IPS DF 19.7 (cell line): ENCODE results near the gene JAK1.

Source experiments
- DNase-seq: peaks from one replicate; pipeline ENCODE4 v3.0.0-alpha.2; 2013; ENCODE audit warnings: low read depth, low spot score

Gene JAK1

DNA sequence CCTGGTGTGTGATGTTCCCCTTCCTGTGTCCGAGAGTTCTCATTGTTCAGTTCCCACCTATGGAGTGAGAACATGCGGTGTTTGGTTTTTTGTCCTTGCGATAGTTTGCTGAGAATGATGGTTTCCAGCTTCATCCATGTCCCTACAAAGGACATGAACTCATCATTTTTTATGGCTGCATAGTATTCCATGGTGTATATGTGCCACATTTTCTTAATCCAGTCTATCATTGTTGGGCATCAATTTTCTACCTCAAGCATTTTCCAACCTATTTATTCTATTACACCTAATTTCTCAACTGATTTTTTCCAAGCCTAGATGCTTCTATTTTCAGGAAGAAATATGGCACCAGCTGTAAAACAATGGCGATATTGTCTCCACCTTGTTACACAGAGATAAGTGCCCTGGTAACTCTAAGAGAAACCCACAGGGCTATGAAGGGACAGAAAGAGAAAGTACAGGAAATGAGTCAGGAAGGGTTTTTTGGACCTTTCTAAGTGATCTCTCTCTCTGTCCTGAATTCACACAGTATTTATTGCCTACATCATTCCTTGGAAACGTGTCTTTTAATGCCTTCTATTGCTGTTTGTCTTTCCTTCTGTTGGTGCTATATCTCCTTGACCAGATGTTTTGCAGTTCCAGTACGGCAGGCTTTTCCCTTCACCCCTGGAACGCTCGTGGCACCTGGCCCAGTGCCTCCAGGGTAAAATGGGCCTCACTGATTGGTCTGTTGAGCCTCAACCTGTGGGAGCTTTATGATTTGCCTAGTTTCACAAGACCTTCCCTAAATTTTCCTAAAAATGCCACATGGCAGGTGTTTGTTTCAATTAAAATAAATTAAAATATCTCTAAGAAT lies 14.6 kb upstream of the JAK1 start:
- no peak for DNase-seq

DNA sequence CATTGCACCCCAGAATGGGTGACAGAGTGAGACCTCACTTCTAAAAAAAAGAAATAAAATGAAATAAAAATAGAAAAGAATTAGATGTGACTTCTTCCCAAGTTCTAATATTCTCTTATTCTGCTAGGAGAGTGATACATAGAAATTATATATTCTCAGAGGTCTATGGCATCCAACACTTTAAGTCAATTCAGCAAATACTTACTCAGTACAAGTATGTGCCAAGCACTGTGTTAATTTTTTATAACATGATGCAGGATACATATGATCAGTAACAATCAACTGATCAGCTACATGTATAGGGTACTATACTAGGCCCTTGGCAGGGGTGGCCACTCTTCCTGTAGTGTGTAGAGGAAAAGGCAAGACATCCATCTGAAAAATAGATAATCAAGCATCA lies 13.0 kb upstream of the JAK1 start:
- no peak for DNase-seq

DNA sequence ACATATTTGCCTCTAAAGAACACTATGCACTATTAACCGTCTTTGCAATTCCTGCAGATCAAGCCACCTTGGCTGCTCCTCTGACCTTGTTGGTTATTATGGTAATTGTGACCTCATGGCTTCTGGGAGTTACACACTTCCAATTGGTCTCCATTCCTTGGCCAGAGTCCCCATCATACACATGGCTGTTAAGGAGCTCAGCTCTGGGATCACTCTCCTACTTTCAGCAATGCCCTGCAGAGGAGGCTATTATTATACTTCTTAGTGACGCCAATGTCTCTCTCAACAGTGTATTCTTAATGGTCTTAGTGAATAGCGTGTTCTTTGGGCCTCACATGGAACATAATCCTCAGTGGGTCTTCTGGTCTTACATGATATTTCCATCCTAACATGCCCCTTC lies 10.0 kb upstream of the JAK1 start:
- no peak for DNase-seq

DNA sequence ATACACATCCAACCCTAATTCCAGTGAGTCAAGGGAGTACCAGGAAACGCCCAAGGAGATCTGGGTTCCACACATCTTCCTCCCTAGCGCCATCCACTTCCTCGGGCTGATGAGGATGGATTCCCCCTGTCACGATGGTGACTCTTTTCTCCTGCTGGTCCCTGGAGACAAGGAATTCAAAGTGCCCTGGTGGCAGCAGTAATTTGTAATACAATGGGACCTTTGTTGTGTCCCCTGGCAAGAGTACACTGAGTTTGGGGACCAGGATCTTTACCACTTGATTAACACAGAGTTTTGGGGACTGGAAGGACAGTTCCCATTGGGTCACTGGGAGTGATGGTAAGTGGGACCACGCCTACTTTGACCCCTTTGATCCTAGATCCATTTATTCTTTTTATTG lies 9.4 kb upstream of the JAK1 start:
- DNase-seq: no peak

DNA sequence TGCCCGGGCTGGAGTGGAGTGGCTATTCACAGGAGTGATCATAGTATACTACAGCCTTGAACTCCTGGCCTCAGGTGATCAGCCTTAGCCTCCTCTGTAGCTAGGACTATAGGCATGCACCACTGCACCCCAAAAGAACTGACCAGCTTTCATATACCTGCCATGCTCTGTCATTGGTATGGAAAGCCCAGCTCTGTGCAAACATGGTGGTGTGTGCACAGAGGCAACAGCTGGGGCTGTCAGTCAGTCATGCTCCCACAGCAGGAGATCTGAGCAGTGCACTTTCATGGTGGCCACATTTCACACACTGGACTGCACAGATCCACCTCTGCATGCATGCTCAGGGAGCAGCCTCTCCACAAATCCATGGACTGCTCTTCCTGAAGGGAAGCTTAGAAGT lies 8.8 kb upstream of the JAK1 start:
- DNase-seq: no peak

DNA sequence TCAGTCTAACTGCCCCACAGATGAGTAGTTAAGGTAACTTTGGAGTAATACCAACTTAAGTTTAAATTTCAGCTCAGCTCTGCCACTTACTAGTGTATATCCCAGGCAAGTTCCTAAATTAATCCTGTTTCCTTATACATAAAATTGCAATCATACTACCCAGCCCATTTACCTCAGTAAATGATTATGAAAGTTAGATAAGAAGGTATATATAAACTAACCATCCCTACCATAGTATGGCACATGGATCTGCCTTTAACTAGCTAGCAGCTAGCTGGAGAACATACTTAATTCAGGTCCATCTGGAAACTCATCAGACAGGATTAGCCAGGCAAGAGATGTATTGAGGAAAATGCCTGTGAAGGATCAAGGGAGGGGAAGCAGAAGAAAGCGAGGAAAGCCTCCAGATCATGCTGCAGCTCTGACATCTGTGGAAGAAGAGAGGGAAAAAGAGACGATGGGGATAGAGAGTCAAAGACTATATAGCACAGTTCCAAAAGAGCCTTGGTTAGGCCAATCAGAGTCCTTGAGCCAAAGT lies 8.0 kb upstream of the JAK1 start:
- DNase-seq: no peak

DNA sequence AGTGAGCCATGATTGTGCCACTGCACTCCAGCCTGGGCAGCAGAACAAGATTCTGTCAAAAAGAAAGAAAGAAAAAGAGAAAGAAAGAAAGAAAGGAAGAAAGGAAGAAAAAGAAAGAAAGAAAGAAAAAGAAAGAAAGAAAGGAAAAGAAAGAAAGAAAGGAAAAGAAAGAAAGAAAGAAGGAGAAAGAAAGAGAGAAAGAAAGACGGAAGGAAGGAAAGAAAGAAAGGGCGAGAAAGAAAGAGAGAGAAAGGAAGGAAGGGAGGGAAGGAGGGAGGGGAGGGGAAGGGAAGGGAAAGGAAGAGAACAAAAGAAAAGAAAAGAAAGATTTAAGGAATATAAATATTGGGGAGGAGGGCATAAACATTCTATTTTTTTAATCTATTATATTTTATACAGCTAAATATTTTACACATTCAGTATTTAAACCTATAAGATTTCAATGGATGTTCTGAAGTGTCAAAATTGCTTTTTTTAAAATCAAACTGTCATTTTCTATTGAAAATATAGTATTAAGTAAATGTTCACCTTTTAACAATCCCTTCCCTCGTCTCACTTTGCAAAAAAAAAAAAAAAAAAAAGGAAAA lies 6.8 kb upstream of the JAK1 start:
- DNase-seq: no peak

DNA sequence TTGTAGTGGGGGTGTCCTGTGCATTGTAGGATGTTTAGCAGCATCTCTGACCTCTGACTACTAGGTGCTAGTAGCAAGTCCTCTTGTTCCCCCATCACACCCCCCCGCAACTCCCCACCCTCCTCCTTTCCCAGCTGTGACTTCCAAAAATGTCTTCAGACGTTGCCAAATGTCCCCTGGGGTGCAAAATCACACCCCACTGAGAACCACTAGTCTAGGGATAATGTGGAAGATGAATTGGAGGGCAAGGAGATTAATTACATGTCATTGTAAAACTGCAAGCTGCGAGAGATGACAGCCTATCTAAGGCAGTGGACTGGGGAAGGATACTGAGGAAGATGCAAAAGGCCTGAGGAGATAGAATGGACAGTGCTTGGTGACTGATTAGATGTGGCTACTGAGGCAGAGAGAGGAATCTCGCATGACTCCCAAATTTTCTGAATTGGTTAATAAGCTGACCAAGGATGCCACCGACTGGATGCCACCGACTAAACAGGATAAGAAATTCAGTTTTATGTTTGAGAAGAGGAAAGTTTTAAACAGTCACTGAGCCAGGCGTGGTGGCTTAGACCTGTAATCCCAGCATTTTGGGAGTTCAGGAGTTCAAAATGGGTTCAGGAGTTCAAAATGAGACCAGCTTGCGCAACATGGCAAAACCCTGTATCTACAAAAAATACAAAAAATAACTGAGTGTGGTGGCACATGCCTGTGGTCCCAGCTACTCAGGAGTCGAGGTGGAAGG lies 3.1 kb upstream of the JAK1 start:
- no peak for DNase-seq

DNA sequence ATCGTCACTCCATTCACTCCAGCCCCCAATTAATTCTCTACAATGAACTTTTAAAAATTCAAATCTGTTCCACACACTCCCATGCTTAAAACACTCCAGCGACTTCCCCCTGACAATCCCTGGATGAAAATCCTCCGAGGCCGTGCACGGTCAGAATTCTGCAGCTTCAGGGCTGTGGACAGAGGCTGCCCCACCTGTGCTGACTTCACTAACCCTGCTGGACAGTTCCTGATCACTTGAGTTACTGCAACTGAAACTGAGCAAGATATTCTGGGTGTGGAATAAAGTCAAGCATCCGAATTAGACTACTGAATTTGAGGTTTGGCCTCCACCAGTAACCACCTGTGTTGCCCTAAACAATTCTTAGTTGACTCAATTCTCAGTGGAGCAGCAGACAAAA lies 1.0 kb upstream of the JAK1 start:
- DNase-seq: no peak

DNA sequence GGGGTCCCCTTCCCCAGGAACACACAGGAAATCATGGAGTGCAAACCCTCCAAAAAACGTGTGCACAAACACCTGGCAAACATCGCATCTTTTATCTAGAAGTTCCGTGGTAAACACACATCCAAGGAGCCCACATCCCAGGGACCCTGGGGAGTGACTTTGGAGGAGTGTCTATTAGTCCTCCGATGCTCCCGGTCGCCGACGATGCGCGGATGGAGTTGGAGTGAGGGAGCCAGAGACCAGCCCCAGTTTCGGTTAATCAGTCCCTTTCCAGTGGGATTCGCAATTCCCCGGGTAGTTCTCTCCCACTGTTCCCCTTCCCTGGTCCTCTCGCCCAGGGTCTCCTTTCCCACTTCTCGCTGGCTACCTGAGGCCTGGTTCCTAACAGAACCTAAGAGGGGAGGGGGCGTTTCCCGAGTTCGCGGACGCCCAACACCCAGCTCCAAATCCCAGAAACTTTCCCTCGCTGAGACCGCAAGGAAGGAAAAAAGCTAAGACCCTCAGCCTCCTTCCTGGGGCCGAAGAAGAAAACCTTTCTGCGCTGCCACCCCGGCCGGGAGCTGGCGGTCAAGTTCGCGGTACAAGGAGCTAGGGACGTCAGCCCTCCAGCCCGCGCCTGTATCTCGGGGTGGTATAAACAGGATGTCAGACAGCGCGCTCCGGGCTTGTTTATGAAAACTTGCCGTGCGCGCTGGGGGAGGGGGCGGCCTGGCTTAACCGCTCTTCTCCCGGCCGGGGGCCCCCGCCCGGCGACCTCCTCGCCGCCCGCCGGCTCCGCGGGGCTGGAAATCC lies 787 bp downstream of the JAK1 start:
- DNase-seq: no peak

DNA sequence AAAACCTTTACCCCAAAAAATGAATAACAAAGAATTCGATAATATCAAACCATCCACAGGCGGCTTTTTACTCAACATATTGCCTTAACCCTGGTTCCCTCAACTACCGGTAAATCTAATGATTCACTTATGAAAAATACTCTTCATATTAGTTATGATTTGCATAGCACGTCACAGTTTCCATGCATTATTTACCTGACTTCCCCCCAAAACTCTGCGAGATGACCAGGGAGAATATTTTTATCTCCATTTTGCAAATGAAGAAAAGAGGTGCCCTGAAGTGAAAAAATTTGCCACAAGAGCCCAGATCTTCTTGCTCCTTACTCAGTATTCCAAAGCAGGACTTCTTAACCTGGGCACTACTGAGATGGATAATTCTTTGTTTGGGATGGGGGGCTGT lies 2.9 kb downstream of the JAK1 start:
- DNase-seq: no peak

DNA sequence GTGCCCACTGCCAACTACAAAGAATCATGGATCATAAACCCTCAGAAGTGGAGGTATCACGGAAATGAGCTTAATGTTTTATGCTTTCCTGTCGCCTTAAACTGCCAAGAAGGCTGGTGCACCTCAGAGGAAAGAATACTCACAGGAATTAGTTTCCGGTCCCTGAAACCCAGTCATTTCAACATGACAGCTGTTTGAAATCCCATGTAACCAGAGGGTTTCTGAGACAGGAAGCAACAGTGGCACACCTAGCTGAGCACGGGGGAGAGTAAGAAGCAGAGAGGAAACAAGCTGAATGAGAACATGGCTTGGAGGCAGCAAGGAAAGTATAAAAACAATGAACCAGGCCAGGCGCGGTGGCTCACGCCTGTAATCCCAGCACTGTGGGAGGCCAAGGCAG lies 3.9 kb downstream of the JAK1 start:
- DNase-seq: no peak

DNA sequence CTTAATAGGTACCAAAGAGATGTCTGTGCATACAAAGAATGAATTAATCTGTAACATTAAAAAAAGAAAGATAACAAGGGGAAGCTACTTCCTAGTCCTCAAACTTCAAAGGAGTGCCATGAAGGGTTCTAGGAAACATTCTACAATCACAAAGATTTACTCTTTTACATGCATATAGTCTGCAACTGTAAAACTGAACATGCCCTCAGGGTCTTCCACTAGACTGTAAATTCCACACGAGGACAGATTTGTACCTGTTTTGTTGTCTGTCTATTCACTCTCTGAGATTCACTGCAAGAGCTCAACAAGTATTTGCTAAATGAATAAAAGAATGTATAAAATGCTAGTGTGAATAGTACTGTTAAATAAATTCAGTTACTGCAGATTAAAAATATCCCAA lies 4.4 kb downstream of the JAK1 start:
- DNase-seq: no peak

DNA sequence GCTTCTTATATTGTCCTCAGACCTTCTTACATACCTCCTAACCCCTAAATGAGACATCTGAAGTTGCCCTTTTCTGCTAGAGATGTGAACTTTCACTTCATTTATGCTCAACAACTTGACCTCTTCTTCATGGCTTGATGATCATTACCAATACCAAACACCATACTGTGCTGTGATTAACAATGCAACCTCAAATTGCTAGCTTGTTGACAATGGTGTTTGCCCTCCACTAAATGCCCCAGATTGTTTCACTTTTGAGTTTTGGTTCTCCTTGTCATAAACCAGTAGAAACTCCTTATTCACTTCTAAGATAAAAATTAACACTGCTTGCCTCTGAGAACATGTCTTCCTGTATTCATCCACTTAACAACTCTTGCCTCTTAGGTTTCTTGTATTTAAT lies 5.6 kb downstream of the JAK1 start:
- no peak for DNase-seq

DNA sequence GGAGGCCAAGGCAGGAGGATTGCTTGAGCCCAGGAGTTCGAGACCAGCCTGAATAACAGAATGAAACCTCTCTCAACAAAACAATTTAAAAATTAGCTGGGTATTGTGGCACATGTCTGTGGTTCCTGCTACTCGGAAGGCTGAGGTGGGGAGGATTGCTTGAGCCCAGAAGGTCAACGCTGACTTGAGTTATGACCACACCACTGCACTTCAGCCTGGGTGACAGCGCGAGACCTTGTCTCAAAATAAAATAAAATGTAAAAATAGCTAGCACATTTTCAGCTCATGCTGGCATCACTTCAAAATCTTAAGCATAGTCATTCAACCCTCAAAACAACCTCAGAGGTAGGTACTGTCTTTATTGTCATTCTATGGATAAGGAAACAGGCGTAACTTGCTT lies 6.4 kb downstream of the JAK1 start:
- no peak for DNase-seq

DNA sequence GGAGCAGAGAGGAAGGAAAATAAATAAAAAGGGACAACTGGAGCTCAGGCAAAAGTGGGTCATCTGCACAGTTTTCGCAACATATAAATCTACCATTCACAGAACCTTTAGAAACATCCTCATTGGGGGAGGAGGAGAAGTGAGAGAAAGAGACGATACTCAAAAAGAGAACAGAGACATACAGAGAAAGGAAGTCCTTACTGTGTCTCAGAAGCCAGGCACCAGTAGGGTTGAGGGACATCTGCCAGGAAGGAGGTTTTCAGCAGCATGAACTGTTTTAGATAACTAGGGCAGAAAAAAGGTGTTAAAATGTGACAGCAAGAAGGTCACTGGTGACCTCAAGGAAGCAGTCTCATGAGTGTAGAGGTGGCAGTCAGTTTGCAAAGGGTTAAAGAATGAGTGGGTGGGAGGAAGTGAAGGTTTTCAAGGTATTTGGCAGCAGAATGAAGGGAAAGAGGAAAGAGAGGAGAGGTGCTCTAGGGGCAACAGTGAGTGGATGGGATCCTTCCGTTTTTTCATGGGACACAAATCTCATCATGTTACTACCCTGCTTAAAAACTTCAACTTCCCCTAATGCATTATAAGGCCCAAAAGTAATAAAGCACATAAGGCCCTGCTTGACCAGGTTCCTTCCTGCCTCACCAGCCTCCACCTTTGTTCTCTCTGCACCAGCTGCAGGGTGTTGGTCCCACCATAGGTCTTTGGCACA lies 9.5 kb downstream of the JAK1 start:
- DNase-seq: no peak

DNA sequence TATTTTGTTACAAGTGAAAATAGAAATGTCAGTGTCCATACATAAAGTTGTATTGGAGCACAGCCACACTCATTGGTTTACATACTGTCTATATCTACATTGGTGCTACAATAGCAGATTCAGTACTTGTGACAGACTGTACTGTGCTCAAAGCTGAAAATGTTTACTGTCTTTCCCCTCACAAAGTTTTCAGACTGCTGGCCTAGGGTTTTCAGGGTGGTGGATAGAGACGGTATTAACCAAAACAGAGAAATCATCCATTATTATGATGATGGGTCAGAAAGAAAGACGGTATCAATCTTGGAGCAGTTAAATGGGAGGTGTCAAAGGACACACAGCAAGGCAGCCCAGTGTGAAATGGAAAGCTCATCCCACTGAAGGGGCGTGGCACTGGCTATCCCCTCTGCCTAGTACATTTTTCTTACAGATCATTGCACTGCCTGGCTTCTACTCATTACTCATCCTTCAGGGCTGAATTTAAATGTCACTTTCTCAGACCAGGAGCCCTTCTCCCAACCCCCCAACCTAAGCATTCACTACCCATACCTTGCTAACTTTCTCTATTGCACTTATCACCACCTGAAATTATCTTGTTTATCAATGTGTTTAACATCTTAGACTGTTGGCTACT lies 10.2 kb downstream of the JAK1 start:
- no peak for DNase-seq

DNA sequence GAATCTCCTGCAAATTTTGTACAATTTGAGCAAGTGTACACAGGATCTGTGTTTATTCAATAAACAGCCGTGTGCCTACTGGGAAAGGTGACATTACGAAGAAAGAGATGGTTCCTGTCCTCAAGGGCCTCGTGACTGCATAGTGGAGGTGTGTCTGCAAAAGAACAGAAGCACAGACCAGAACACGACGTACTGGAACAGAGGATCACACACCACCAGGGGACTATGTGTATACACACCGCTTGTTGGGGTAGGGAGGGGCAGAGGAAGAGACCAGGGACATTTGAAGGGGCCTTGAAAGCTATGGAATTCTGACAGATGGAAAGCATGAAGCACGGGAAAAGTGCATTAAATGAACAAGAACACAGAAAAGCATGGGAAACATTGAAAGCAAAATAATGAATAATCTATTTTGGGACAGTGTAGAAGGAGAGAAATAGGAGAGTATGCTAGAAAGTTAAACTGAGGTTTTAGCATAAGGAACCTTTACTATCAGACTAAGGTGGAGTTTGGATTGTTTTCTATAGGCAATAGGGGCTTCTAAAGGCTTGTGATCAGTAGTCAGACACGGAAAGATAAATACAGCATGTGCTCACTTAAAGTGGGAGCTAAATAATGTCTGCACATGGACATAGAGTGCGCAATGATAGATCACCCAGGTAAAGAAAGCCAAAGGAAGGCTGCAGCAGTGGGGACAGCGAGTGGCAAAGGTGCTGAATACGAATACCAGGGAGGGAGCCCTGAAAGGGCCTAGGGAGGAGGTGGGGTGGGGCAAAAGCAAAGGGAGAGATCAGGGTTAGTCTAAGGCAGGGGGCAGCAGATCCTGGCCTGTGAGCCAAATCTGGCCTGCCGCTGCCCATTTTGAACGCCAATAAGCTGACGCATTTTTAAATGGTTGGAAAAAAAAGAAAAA lies 11.0 kb downstream of the JAK1 start:
- no peak for DNase-seq

DNA sequence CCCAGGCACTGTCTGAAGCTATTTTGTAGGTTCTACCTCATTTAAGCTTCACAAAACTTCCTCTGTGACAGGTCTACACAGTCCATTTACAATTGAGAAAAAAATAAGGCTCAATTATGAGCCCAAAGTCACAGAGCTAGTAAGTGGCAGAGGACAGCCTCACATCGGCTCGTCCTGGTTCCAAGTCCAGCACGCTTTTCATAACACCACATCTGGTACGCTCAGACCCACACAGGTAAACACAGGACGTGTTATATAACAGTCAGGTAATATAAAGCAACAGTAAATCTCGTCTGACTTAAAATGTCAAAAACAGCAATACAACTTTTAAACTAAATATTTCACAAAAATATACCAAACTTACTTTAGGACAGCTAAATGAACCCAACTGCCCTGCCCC lies 13.1 kb downstream of the JAK1 start:
- DNase-seq: no peak
